IMR-90 (cell line): Measurements from ENCODE around the gene TECTB. TPM values are rescaled to one million over a fixed set of nuclear protein-coding genes. Genes with fewer than 3 reads are reported as not detected.

ENCODE experiments used
- ATAC-seq: fragments of 200-7000 bp; cut with Tn5 transposase; 2 replicates; pipeline ENCODE4 v1.9.1; 2020; ENCODE audit warnings: low read depth, mild to moderate bottlenecking, moderate library complexity
- BruUV-seq: library from RNA; stranded (reverse); fragments of 400-500 nt; replicated peaks from 2 replicates; lab custom pipeline; 2021; lab: Mats Ljungman, UMichigan
- CTCF ChIA-PET: fragments of 300-600 bp; formaldehyde crosslinking; extraction: SDS; loops from one replicate; lab custom pipeline; 2021; ENCODE audit warnings: antibody characterized with exemption; lab: Yijun Ruan, JAX
- POLR2A ChIA-PET: fragments of 300-600 bp; sonication (Branson Sonifier 250); formaldehyde crosslinking; loops from one replicate; lab custom pipeline; 2022; ENCODE audit warnings: antibody characterized with exemption; ENCODE audit not compliant: unreplicated experiment; lab: Charles Lee
- DNase-seq: peaks from one replicate; pipeline ENCODE4 v3.0.0; 2013
- H2AFZ ChIP-seq: replicated peaks from 2 replicates; pipeline ENCODE3; 2013; ENCODE audit warnings: low read length, mild to moderate bottlenecking; ENCODE audit not compliant: poor library complexity
- H2AK5ac ChIP-seq: 2 replicates; pipeline ENCODE4 v1.6.1; 2013; ENCODE audit warnings: low read depth, low read length, inconsistent platforms
- H2AK9ac ChIP-seq: replicated peaks from 2 replicates; pipeline ENCODE3; 2013; ENCODE audit warnings: mild to moderate bottlenecking, low read depth, low read length, moderate library complexity; ENCODE audit not compliant: poor library complexity
- H2BK120ac ChIP-seq: 2 replicates; pipeline ENCODE4 v1.6.1; 2013; ENCODE audit warnings: low read depth, low read length, inconsistent platforms
- H2BK15ac ChIP-seq: 3 replicates; pipeline ENCODE4 v1.6.1; 2013; ENCODE audit warnings: low read depth, low read length, inconsistent platforms
- H2BK20ac ChIP-seq: 2 replicates; pipeline ENCODE4 v1.6.1; 2013; ENCODE audit warnings: low read depth, mild to moderate bottlenecking, inconsistent platforms, low read length, moderate library complexity
- H2BK5ac ChIP-seq: 2 replicates; pipeline ENCODE4 v1.6.1; 2013; ENCODE audit warnings: mild to moderate bottlenecking, low read depth, low read length, inconsistent platforms; ENCODE audit not compliant: poor library complexity, severe bottlenecking
- H3K14ac ChIP-seq: replicated peaks from 2 replicates; pipeline ENCODE4 v1.6.1; 2013; ENCODE audit warnings: low read depth, low read length, inconsistent platforms
- H3K18ac ChIP-seq: 2 replicates; pipeline ENCODE4 v1.6.1; 2013; ENCODE audit warnings: low read depth, low read length, control low read depth
- H3K23ac ChIP-seq: 2 replicates; pipeline ENCODE4 v1.6.1; 2013; ENCODE audit warnings: low read depth, low read length, inconsistent platforms
- H3K27ac ChIP-seq: 2 replicates; pipeline ENCODE4 v1.5.1; 2013; ENCODE audit warnings: mild to moderate bottlenecking, control low read depth, low read length; ENCODE audit not compliant: insufficient read depth
- H3K27me3 ChIP-seq: 2 replicates; pipeline ENCODE4 v1.6.1; 2013; ENCODE audit warnings: low read length; ENCODE audit not compliant: control insufficient read depth, insufficient read depth
- H3K36me3 ChIP-seq: 2 replicates; pipeline ENCODE4 v1.6.1; 2013; ENCODE audit warnings: low read length, mixed read lengths; ENCODE audit not compliant: control insufficient read depth, insufficient read depth
- H3K4ac ChIP-seq: 2 replicates; pipeline ENCODE4 v1.6.1; 2013; ENCODE audit warnings: low read depth, low read length, inconsistent platforms
- H3K4me1 ChIP-seq: 2 replicates; pipeline ENCODE4 v1.6.1; 2013; ENCODE audit warnings: low read length, mixed read lengths; ENCODE audit not compliant: control insufficient read depth, insufficient read depth
- H3K4me2 ChIP-seq: 2 replicates; pipeline ENCODE4 v1.6.1; 2013; ENCODE audit warnings: low read depth, mild to moderate bottlenecking, control low read depth, low read length, moderate library complexity
- H3K4me3 ChIP-seq: 2 replicates; pipeline ENCODE4 v1.5.1; 2013; ENCODE audit warnings: low read depth, mild to moderate bottlenecking, control low read depth, low read length, moderate library complexity; ENCODE audit not compliant: insufficient read depth
- H3K56ac ChIP-seq: 2 replicates; pipeline ENCODE4 v1.6.1; 2013; ENCODE audit warnings: low read length, inconsistent platforms; ENCODE audit not compliant: insufficient read depth; ENCODE audit errors: extremely low read depth
- H3K79me1 ChIP-seq, 2 experiments: 2 replicates each; pipeline ENCODE4 v1.6.1; 2013; ENCODE audit warnings: low read length in 2 of 2, inconsistent platforms in 1 of 2, low read depth in 1 of 2
- H3K9ac ChIP-seq: 2 replicates; pipeline ENCODE4 v1.6.1; 2013; ENCODE audit warnings: low read depth, low read length, control low read depth
- H3K9me1 ChIP-seq: 2 replicates; pipeline ENCODE4 v1.6.1; 2013; ENCODE audit warnings: low read length, inconsistent platforms; ENCODE audit not compliant: insufficient read depth
- H3K9me3 ChIP-seq: 2 replicates; pipeline ENCODE4 v1.6.1; 2013; ENCODE audit warnings: low read length; ENCODE audit not compliant: control insufficient read depth, insufficient read depth
- H4K20me1 ChIP-seq: 2 replicates; pipeline ENCODE4 v1.6.1; 2013; ENCODE audit warnings: low read length, inconsistent platforms; ENCODE audit not compliant: insufficient read depth
- H4K5ac ChIP-seq: 2 replicates; pipeline ENCODE4 v1.6.1; 2013; ENCODE audit warnings: mild to moderate bottlenecking, low read depth, low read length, control low read depth
- H4K8ac ChIP-seq, 2 experiments: 2 replicates each; pipeline ENCODE4 v1.6.1; 2013; ENCODE audit warnings: low read depth in 2 of 2, low read length in 2 of 2, control low read depth in 1 of 2, inconsistent platforms in 1 of 2
- H4K91ac ChIP-seq: 2 replicates; pipeline ENCODE4 v1.6.1; 2013; ENCODE audit warnings: low read depth, low read length, inconsistent platforms; ENCODE audit not compliant: insufficient read depth
- BHLHE40 ChIP-seq: fragments of 150-350 bp; IDR thresholded peaks from 2 replicates; pipeline ENCODE4 v1.6.1; 2016; ENCODE audit warnings: mild to moderate bottlenecking, low read depth, low read length
- CEBPB ChIP-seq: IDR thresholded peaks from 2 replicates; pipeline ENCODE4 v1.6.1; 2012; ENCODE audit warnings: low read depth, low read length, improper control_type of control experiment
- CHD1 ChIP-seq: IDR thresholded peaks from 2 replicates; pipeline ENCODE4 v1.6.1; 2012; ENCODE audit warnings: low read depth, low read length, improper control_type of control experiment
- FOS ChIP-seq: fragments of 150-350 bp; IDR thresholded peaks from 2 replicates; pipeline ENCODE4 v1.6.1; 2016; ENCODE audit warnings: low read depth, low read length
- MAFK ChIP-seq: IDR thresholded peaks from 2 replicates; pipeline ENCODE4 v1.6.1; 2012; ENCODE audit warnings: low read depth, low read length, improper control_type of control experiment
- MAZ ChIP-seq: IDR thresholded peaks from 2 replicates; pipeline ENCODE4 v1.6.1; 2012; ENCODE audit warnings: low read depth, mild to moderate bottlenecking, low read length, improper control_type of control experiment, moderate library complexity, borderline replicate concordance
- MXI1 ChIP-seq: IDR thresholded peaks from 2 replicates; pipeline ENCODE4 v1.6.1; 2012; ENCODE audit warnings: low read depth, mild to moderate bottlenecking, low read length, moderate library complexity, borderline replicate concordance
- NFE2L2 ChIP-seq: fragments of 150-350 bp; IDR thresholded peaks from 2 replicates; pipeline ENCODE4 v1.6.1; 2016; ENCODE audit warnings: low read depth, mild to moderate bottlenecking, low read length
- POLR2A ChIP-seq: IDR thresholded peaks from 2 replicates; pipeline ENCODE4 v1.6.1; 2012; ENCODE audit warnings: mild to moderate bottlenecking, low read depth, low read length
- RAD21 ChIP-seq: IDR thresholded peaks from 2 replicates; pipeline ENCODE4 v1.6.1; 2012; ENCODE audit warnings: low read length, improper control_type of control experiment
- RCOR1 ChIP-seq: IDR thresholded peaks from 2 replicates; pipeline ENCODE4 v1.6.1; 2012; ENCODE audit warnings: mild to moderate bottlenecking, low read length, improper control_type of control experiment; ENCODE audit not compliant: insufficient replicate concordance
- RFX5 ChIP-seq: IDR thresholded peaks from 2 replicates; pipeline ENCODE4 v1.8.0; 2012; ENCODE audit warnings: low read depth, mild to moderate bottlenecking, low read length, moderate library complexity
- WGBS, 2 experiments: methylation state at CpG; one replicate each; pipeline versions ENCODE4 v1.1.5 to v1.1.7; 2013; ENCODE audit warnings: missing lambda C conversion rate in 2 of 2; ENCODE audit not compliant: insufficient read length in 1 of 2; ENCODE audit errors: extremely low coverage in 2 of 2; 5-methylcytosine and 5-hydroxymethylcytosine counted together
- dilution Hi-C: fragments of 300-500 bp; cut with HindIII; formaldehyde crosslinking; loops from one replicate; pipeline ENCODE4 v1.14.3; 2018; ENCODE audit warnings: low sequenced_read_pairs; ENCODE audit not compliant: unreplicated experiment
- in situ Hi-C: fragments of 300-500 bp; cut with MboI; formaldehyde crosslinking; loops from 3 replicates; pipeline ENCODE4 v1.14.3; 2019; ENCODE audit warnings: low sequenced_read_pairs, inconsistent platforms, mixed read lengths
- intact Hi-C: fragments of 100-400 bp; cut with micrococcal nuclease; formaldehyde crosslinking; loops from 2 replicates; pipeline ENCODE4 v1.10.0; 2022
- polyA plus RNA-seq, 3 experiments: library from polyadenylated mRNA; depleted of rRNA; stranded (reverse); fragments of >200 nt; gene quantifications; 2 replicates each; pipeline ENCODE4 v1.2.3, GENCODE V29; 2012; ENCODE audit warnings: low replicate concordance in 1 of 3
- total RNA-seq: library from RNA; depleted of rRNA; stranded (reverse); fragments of >200 nt; gene quantifications from 2 replicates; pipeline ENCODE4 v1.2.3, GENCODE V29; 2012
- TF ChIP-seq, protein P1 (sequence below): fragments of 150-350 bp; IDR thresholded peaks from 2 replicates; pipeline ENCODE4 v1.6.1; 2016; ENCODE audit warnings: low read depth, mild to moderate bottlenecking, low read length, moderate library complexity, borderline replicate concordance
- TF ChIP-seq, protein P2 (sequence below): conservative IDR thresholded peaks from 2 replicates; pipeline ENCODE4 v1.5.1; 2012; ENCODE audit warnings: mild to moderate bottlenecking, low read depth, low read length, improper control_type of control experiment

The TECTB gene
- total and polyA plus RNA-seq, 2 of the 4 experiments (the other 2 are of a cell fraction) = not detected

DNA sequence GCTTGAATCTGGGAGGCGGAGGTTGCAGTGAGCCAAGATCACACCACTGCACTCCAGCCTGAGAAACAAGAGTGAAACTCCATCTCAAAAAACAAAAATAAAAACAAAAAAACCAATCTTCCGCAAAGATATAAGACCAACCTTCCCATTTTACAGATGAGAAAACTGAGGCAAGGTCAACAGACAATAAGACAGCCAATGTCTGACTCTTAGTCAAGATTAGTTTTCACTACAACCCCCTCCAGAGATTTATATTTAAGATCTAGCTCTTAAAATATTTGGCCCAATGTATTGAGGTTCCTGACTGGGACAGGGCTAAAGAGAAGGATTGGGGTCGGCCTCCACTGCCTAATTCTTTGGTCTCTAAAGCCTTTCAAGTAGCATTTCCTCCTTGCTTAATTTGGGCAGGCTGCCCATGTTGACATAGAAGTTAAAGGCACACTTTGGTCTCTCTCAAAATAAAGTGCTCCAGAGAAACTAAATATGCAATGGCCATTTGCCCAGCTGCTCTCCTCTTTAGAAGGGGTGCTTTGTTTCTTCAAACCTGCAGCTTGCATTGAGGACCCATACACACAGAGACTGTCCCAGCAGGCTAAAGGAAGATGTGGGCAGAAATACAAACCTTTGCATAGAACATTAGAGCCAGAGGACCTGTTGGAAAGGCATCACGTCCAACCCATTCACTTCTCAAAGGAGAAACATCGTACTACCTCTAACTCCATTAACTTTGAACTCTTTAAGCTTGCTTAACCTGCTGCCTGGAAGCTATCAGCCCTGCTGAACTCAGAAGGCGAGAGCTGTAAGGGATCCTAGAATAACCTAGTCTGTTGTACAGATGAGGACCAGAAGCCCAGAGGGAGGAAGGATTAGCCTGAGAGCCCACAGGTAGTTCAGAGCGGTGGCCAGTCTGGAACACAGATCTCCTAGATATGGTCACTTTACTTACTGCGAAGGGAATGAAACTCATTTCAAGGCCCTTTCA lies 3.9 kb downstream of the TECTB start (continued):
- TF ChIP-seq NFE2L2 (no peak), MAFK (no peak)

DNA sequence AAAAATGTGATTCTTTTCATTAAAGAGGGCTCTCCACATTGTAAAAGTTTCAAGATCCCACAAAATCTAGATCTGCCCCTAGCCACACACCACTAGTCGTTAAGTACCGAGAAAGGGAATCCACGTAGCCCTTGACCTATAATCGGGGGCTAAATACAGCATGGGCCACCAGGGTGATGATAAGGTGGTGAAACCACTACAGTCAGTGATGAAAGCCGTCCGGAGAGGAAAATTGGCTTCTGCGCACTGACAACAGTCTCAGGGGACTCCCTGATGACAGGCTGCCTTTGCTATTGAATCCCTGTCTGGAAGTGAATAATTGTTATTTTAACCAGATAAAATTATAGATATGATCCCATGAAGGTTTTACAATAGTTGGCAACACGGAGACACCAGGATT lies 4.6 kb downstream of the TECTB start:
- H3K14ac ChIP-seq = no peak overlapping the region
- WGBS, 2 experiments = 70% methylated on average over 2 of the region's 8 CpGs; no CpG with 5 or more reads in 1 of the 2 experiments
- no peaks in the 10 kb centered on the region; the same call in 1 of the 2 replicates for H3K27me3 ChIP-seq
- no peak overlapping the region for H4K8ac ChIP-seq
- CTCF ChIA-PET = no interaction called here
- no peak overlapping the region for H2BK15ac ChIP-seq
- H2BK120ac ChIP-seq = no peak overlapping the region
- H4K20me1 ChIP-seq = no peaks in the 10 kb centered on the region
- H2BK5ac ChIP-seq = no peak overlapping the region
- no peaks in the 10 kb centered on the region for H3K9me3 ChIP-seq
- no peak overlapping the region for H2AK9ac ChIP-seq
- ATAC-seq (no peak), DNase-seq (no peak)
- H3K56ac ChIP-seq = no peak overlapping the region
- H3K9ac ChIP-seq = no peak overlapping the region
- BruUV-seq = no TSS peak
- no peak overlapping the region for H2AFZ ChIP-seq
- no peak overlapping the region for H3K18ac ChIP-seq
- H3K4ac ChIP-seq = no peak overlapping the region
- POLR2A ChIA-PET = no interaction called here
- no peaks in the 10 kb centered on the region for H3K9me1 ChIP-seq
- intact Hi-C loops (no loop called here), in situ Hi-C loops (no loop called here), dilution Hi-C loops (no loop called here)
- no peak overlapping the region for H3K4me3 ChIP-seq
- H4K91ac ChIP-seq = no peak overlapping the region
- H4K5ac ChIP-seq = no peak overlapping the region
- H3K36me3 ChIP-seq = no peaks in the 10 kb centered on the region
- H3K4me2 ChIP-seq = no peak overlapping the region
- no peak overlapping the region for H2BK20ac ChIP-seq
- no peak overlapping the region for H3K27ac ChIP-seq
- no peak overlapping the region for H2AK5ac ChIP-seq
- no peaks in the 10 kb centered on the region; the same call in 1 of the 2 replicates for H3K4me1 ChIP-seq
- H3K23ac ChIP-seq = no peak overlapping the region
- no peaks in the 10 kb centered on the region for H3K79me1 ChIP-seq
- no peak for TF ChIP-seq MAFK
- TF ChIP-seq RCOR1 = no peak
- no peak for TF ChIP-seq CEBPB
- TF ChIP-seq, protein P1, sequence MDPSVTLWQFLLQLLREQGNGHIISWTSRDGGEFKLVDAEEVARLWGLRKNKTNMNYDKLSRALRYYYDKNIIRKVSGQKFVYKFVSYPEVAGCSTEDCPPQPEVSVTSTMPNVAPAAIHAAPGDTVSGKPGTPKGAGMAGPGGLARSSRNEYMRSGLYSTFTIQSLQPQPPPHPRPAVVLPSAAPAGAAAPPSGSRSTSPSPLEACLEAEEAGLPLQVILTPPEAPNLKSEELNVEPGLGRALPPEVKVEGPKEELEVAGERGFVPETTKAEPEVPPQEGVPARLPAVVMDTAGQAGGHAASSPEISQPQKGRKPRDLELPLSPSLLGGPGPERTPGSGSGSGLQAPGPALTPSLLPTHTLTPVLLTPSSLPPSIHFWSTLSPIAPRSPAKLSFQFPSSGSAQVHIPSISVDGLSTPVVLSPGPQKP = no peak
- no peak for TF ChIP-seq NFE2L2
- TF ChIP-seq, protein P2, sequence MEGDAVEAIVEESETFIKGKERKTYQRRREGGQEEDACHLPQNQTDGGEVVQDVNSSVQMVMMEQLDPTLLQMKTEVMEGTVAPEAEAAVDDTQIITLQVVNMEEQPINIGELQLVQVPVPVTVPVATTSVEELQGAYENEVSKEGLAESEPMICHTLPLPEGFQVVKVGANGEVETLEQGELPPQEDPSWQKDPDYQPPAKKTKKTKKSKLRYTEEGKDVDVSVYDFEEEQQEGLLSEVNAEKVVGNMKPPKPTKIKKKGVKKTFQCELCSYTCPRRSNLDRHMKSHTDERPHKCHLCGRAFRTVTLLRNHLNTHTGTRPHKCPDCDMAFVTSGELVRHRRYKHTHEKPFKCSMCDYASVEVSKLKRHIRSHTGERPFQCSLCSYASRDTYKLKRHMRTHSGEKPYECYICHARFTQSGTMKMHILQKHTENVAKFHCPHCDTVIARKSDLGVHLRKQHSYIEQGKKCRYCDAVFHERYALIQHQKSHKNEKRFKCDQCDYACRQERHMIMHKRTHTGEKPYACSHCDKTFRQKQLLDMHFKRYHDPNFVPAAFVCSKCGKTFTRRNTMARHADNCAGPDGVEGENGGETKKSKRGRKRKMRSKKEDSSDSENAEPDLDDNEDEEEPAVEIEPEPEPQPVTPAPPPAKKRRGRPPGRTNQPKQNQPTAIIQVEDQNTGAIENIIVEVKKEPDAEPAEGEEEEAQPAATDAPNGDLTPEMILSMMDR = no peak
- no peak for TF ChIP-seq BHLHE40
- no peak for TF ChIP-seq FOS
- no peak for TF ChIP-seq RAD21
- no peak for TF ChIP-seq MXI1
- no peak for TF ChIP-seq POLR2A
- no peak for TF ChIP-seq MAZ
- TF ChIP-seq CHD1 = no peak
- no peak for TF ChIP-seq RFX5
